GM18517 (cell line): ENCODE data around the gene PCDHA7.
"Not testable (repeated sequence)": the region's sequence is repeated elsewhere in the genome, so short reads cannot be mapped to it uniquely, and the experiment has no call there.

Source experiments
- ATAC-seq: cut with Tn5 transposase; IDR thresholded peaks from one replicate; pipeline ENCODE4 v1.9.1; 2021; ENCODE audit warnings: mild to moderate bottlenecking, moderate library complexity; ENCODE audit not compliant: unreplicated experiment

Gene PCDHA7

GRCh38 chr5:140833993-140834392, at the start of gene PCDHA7:
TSS of gene PCDHA7 (plus strand) at chr5:140834269. CDS start at chr5:140834384, 115 bp downstream.
- ATAC-seq = no peak

GRCh38 chr5:140785905-140786686, 48.0 kb upstream of the PCDHA7 start, which contains the start of gene PCDHA1:
TSS of gene PCDHA1 (plus strand) at chr5:140786140.
- no peak for ATAC-seq

GRCh38 chr5:140787422-140787821, 46.6 kb upstream of the PCDHA7 start:
- not testable (repeated sequence) for ATAC-seq

- ATAC-seq = not testable (repeated sequence)
Measured at GRCh38 chr5:140787849-140788504, 46.1 kb upstream of the PCDHA7 start.

- no peak for ATAC-seq
Measured at GRCh38 chr5:140791089-140791488, 43.0 kb upstream of the PCDHA7 start.

GRCh38 chr5:140794595-140795258, 39.3 kb upstream of the PCDHA7 start, which contains the start of gene PCDHA2:
TSS of gene PCDHA2 (plus strand) at chr5:140794852.
- no peak for ATAC-seq

GRCh38 chr5:140795259-140795641, 38.8 kb upstream of the PCDHA7 start:
- no peak for ATAC-seq

GRCh38 chr5:140796072-140796717, 37.9 kb upstream of the PCDHA7 start:
- ATAC-seq = not testable (repeated sequence)

GRCh38 chr5:140796718-140797095, 37.4 kb upstream of the PCDHA7 start:
- no peak for ATAC-seq

- ATAC-seq = no peak
Measured at GRCh38 chr5:140800816-140801493, 33.1 kb upstream of the PCDHA7 start, which contains the start of gene PCDHA3. TSS of gene PCDHA3 (plus strand) at chr5:140801057.

GRCh38 chr5:140801494-140801841, 32.6 kb upstream of the PCDHA7 start:
- no peak for ATAC-seq

GRCh38 chr5:140802381-140802780, 31.7 kb upstream of the PCDHA7 start:
- not testable (repeated sequence) for ATAC-seq

GRCh38 chr5:140802781-140803271, 31.2 kb upstream of the PCDHA7 start:
- no peak for ATAC-seq

GRCh38 chr5:140806834-140807775, 27.0 kb upstream of the PCDHA7 start, which contains the start of gene PCDHA4:
TSS of gene PCDHA4 (plus strand) at chr5:140807068.
- no peak for ATAC-seq

GRCh38 chr5:140808241-140808888, 25.7 kb upstream of the PCDHA7 start:
- not testable (repeated sequence) for ATAC-seq

- ATAC-seq = no peak
Measured at GRCh38 chr5:140808889-140809291, 25.2 kb upstream of the PCDHA7 start.

- ATAC-seq = no peak
Measured at GRCh38 chr5:140821375-140822280, 12.4 kb upstream of the PCDHA7 start, which contains the start of gene PCDHA5. TSS of gene PCDHA5 (plus strand) at chr5:140821613.

GRCh38 chr5:140822281-140822629, 11.8 kb upstream of the PCDHA7 start:
- ATAC-seq = no peak
